ENCODE data around the gene PLBD2.

The PLBD2 gene

GRCh38 chr12:113422886-113423669 is 64.7 kb downstream of the PLBD2 start:
- Histone ChIP-seq H3F3A (ENCODE audit: insufficient read depth) (no peaks in the 10 kb centered on the region), H3K9me2 (replicated peaks; ENCODE audit: insufficient read depth, low read length) (no peaks in the 10 kb centered on the region), H3K79me2 (ENCODE audit: insufficient read depth, low read length) (no peaks in the 10 kb centered on the region), H3K36me3 (ENCODE audit: low read length) (no peaks in the 10 kb centered on the region), H3K4me3 (ENCODE audit: insufficient read depth, low read length, poor library complexity, severe bottlenecking) (no peak overlapping the region), H3K9ac (ENCODE audit: low read length) (no peak overlapping the region), H3K4me2 (ENCODE audit: low read depth, low read length, poor library complexity, severe bottlenecking) (no peak overlapping the region), H2AFZ (ENCODE audit: low read depth, low read length, severe bottlenecking) (no peak overlapping the region), H3K27ac (ENCODE audit: low read depth, low read length) (no peak overlapping the region), H3K27me3 (ENCODE audit: low read length) (no peaks in the 10 kb centered on the region), H4K20me1 (ENCODE audit: low read depth, low read length) (no peaks in the 10 kb centered on the region), H3K9me3 (ENCODE audit: insufficient read depth, low read length) (no peaks in the 10 kb centered on the region)
- TF ChIP-seq EZH2phosphoT487 (conservative IDR thresholded peaks at IDR 0.05; ENCODE audit: low read length) = no peak
- TF ChIP-seq, protein P1, sequence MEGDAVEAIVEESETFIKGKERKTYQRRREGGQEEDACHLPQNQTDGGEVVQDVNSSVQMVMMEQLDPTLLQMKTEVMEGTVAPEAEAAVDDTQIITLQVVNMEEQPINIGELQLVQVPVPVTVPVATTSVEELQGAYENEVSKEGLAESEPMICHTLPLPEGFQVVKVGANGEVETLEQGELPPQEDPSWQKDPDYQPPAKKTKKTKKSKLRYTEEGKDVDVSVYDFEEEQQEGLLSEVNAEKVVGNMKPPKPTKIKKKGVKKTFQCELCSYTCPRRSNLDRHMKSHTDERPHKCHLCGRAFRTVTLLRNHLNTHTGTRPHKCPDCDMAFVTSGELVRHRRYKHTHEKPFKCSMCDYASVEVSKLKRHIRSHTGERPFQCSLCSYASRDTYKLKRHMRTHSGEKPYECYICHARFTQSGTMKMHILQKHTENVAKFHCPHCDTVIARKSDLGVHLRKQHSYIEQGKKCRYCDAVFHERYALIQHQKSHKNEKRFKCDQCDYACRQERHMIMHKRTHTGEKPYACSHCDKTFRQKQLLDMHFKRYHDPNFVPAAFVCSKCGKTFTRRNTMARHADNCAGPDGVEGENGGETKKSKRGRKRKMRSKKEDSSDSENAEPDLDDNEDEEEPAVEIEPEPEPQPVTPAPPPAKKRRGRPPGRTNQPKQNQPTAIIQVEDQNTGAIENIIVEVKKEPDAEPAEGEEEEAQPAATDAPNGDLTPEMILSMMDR (IDR thresholded peaks at IDR 0.05; ENCODE audit: insufficient read depth, low read length, poor library complexity, severe bottlenecking) = no peak

GRCh38 chr12:113424456-113424855 is 66.1 kb downstream of the PLBD2 start:
- Histone ChIP-seq H3K27ac (ENCODE audit: low read depth, low read length) (no peak overlapping the region), H3K9ac (ENCODE audit: low read length) (no peak overlapping the region), H3K9me3 (ENCODE audit: insufficient read depth, low read length) (no peaks in the 10 kb centered on the region), H3K36me3 (ENCODE audit: low read length) (no peaks in the 10 kb centered on the region), H3K4me3 (ENCODE audit: insufficient read depth, low read length, poor library complexity, severe bottlenecking) (no peak overlapping the region), H3K79me2 (ENCODE audit: insufficient read depth, low read length) (no peaks in the 10 kb centered on the region), H3K27me3 (ENCODE audit: low read length) (no peaks in the 10 kb centered on the region; the same call in 1 of the 2 replicates), H4K20me1 (ENCODE audit: low read depth, low read length) (no peaks in the 10 kb centered on the region), H2AFZ (ENCODE audit: low read depth, low read length, severe bottlenecking) (no peak overlapping the region), H3F3A (ENCODE audit: insufficient read depth) (no peaks in the 10 kb centered on the region), H3K4me2 (ENCODE audit: low read depth, low read length, poor library complexity, severe bottlenecking) (no peak overlapping the region), H3K9me2 (replicated peaks; ENCODE audit: insufficient read depth, low read length) (no peaks in the 10 kb centered on the region)
- no peak for TF ChIP-seq EZH2phosphoT487 (conservative IDR thresholded peaks at IDR 0.05; ENCODE audit: low read length)
- TF ChIP-seq, protein P1 (IDR thresholded peaks at IDR 0.05; ENCODE audit: insufficient read depth, low read length, poor library complexity, severe bottlenecking) = no peak

- TF ChIP-seq, protein P1 (IDR thresholded peaks at IDR 0.05; ENCODE audit: insufficient read depth, low read length, poor library complexity, severe bottlenecking) = peak; percentile 77
- TF ChIP-seq EZH2phosphoT487 (conservative IDR thresholded peaks at IDR 0.05; ENCODE audit: low read length) = no peak
- H3K9me3 ChIP-seq (ENCODE audit: insufficient read depth, low read length) = no peaks in the 10 kb centered on the region
- H3K27me3 ChIP-seq (ENCODE audit: low read length) = no peaks in the 10 kb centered on the region; the same call in 1 of the 2 replicates
- H3K9me2 ChIP-seq (replicated peaks; ENCODE audit: insufficient read depth, low read length) = no peaks in the 10 kb centered on the region
- no peak overlapping the region for H2AFZ ChIP-seq (ENCODE audit: low read depth, low read length, severe bottlenecking)
- H4K20me1 ChIP-seq (ENCODE audit: low read depth, low read length) = no peaks in the 10 kb centered on the region
- H3K4me3 ChIP-seq (ENCODE audit: insufficient read depth, low read length, poor library complexity, severe bottlenecking) = no peak overlapping the region
- no peaks in the 10 kb centered on the region for H3K36me3 ChIP-seq (ENCODE audit: low read length)
- no peaks in the 10 kb centered on the region for H3F3A ChIP-seq (ENCODE audit: insufficient read depth)
- H3K9ac ChIP-seq (ENCODE audit: low read length) = no peak overlapping the region
- no peaks in the 10 kb centered on the region for H3K79me2 ChIP-seq (ENCODE audit: insufficient read depth, low read length)
- H3K4me2 ChIP-seq (ENCODE audit: low read depth, low read length, poor library complexity, severe bottlenecking) = no peak overlapping the region
- H3K27ac ChIP-seq (ENCODE audit: low read depth, low read length) = no peak overlapping the region
These were observed 66.8 kb downstream of the PLBD2 start for GRCh38 chr12:113424915-113425823.
